Nephron progenitor cell (in vitro differentiated cells): ENCODE data around the gene PAXIP1.

ENCODE experiments used
- DNase-seq: peaks from one replicate; pipeline ENCODE4 v3.0.0; 2021
- H3K27ac Mint-ChIP-seq: 2 replicates; pipeline ENCODE4 v1.8.0; 2021; ENCODE audit warnings: mild to moderate bottlenecking, moderate library complexity, mixed read lengths
- H3K27me3 Mint-ChIP-seq: 2 replicates; pipeline ENCODE4 v1.8.0; 2021; ENCODE audit warnings: mild to moderate bottlenecking, low read depth, mixed read lengths; ENCODE audit not compliant: poor library complexity
- H3K36me3 Mint-ChIP-seq: 2 replicates; pipeline ENCODE4 v1.8.0; 2021; ENCODE audit warnings: low read depth, mixed read lengths
- H3K4me1 Mint-ChIP-seq: 2 replicates; pipeline ENCODE4 v1.8.0; 2021; ENCODE audit warnings: mixed read lengths
- H3K4me3 Mint-ChIP-seq: 2 replicates; pipeline ENCODE4 v1.8.0; 2021; ENCODE audit warnings: mild to moderate bottlenecking, moderate library complexity, mixed read lengths
- H3K9me3 Mint-ChIP-seq: 2 replicates; pipeline ENCODE4 v1.8.0; 2021; ENCODE audit warnings: mild to moderate bottlenecking, moderate library complexity, mixed read lengths
- TF ChIP-seq, protein P1 (sequence below): fragments of 200-600 bp; sonication (generic); IDR thresholded peaks from 2 replicates; pipeline ENCODE4 v1.5.0; 2021; ENCODE audit warnings: antibody characterized with exemption

PAXIP1 gene

DNA sequence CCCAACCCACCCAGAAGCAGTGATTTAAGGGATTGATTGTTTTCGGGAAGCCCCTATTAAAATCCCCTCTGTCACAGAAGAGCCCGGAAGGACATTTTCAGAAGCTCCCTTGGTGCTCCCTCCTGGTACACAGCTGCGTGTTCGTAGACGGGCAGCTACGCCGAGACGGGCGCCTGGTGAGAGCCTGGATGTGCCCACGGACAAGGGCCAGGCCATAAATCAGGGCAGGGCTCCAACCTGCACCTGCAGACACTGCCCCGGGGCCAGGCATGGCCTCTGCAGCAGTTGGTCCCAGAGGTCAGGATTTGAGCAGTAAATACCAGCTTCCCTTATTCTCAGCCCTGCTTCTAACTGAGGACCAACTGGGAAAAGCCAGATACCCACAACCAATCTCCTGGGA lies 106.8 kb downstream of the PAXIP1 start:
- H3K36me3 Mint-ChIP-seq: no peaks in the 10 kb centered on the region
- TF ChIP-seq, protein P1, sequence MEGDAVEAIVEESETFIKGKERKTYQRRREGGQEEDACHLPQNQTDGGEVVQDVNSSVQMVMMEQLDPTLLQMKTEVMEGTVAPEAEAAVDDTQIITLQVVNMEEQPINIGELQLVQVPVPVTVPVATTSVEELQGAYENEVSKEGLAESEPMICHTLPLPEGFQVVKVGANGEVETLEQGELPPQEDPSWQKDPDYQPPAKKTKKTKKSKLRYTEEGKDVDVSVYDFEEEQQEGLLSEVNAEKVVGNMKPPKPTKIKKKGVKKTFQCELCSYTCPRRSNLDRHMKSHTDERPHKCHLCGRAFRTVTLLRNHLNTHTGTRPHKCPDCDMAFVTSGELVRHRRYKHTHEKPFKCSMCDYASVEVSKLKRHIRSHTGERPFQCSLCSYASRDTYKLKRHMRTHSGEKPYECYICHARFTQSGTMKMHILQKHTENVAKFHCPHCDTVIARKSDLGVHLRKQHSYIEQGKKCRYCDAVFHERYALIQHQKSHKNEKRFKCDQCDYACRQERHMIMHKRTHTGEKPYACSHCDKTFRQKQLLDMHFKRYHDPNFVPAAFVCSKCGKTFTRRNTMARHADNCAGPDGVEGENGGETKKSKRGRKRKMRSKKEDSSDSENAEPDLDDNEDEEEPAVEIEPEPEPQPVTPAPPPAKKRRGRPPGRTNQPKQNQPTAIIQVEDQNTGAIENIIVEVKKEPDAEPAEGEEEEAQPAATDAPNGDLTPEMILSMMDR: no peak
- no peaks in the 10 kb centered on the region for H3K9me3 Mint-ChIP-seq
- peaks cover 11% of the 10 kb centered on the region for H3K4me1 Mint-ChIP-seq
- no peak overlapping the region for H3K27ac Mint-ChIP-seq
- no peak overlapping the region for H3K4me3 Mint-ChIP-seq
- no peak for DNase-seq
- no peaks in the 10 kb centered on the region for H3K27me3 Mint-ChIP-seq
